ENCODE data around the gene ENG. TPM values are rescaled to one million over a fixed set of nuclear protein-coding genes. Genes with fewer than 3 reads are reported as not detected.

The ENG gene
- polyA plus RNA-seq, 1 of the 3 experiments (the other 2 are of a cell fraction), result 18.8 TPM

GRCh38 chr9:127863191-127863621, 8.7 kb upstream of the ENG start:
- no peaks in the 10 kb centered on the region for H3F3A ChIP-seq (replicated peaks; ENCODE audit: insufficient read depth)
- 90% methylated on average over 13 of the region's 13 CpGs for WGBS (ENCODE audit: low lambda C conversion rate)
- no peak overlapping the region for H3K4me3 ChIP-seq (ENCODE audit: low read depth in 2 of 2, low read length in 1 of 2)
- H3K9me2 ChIP-seq, result no peaks in the 10 kb centered on the region
- H3K4me2 ChIP-seq, result no peak overlapping the region
- no peaks in the 10 kb centered on the region for H3K36me3 ChIP-seq (replicated peaks in 1 of 2; ENCODE audit: control insufficient read depth in 1 of 2, insufficient read depth in 2 of 2, low read length in 1 of 2)
- no peaks in the 10 kb centered on the region for H4K20me1 ChIP-seq (ENCODE audit: insufficient read depth)
- peaks cover 0 to 10% of the 10 kb centered on the region in 2 experiments; a peak in 1 of 4 replicates for H3K4me1 ChIP-seq (ENCODE audit: control insufficient read depth in 1 of 2, insufficient read depth in 2 of 2, low read depth in 1 of 2, low read length in 1 of 2)
- H3K27me3 ChIP-seq (ENCODE audit: insufficient read depth), result no peaks in the 10 kb centered on the region
- no peak overlapping the region for H3K27ac ChIP-seq (ENCODE audit: low read depth in 2 of 2, low read length in 1 of 2)
- DNase-seq, result no peak
- ChIA-PET CTCF (interaction anchor here (0.7 to 2.0 kb wide), 6 partner anchors 8 to 128 kb away, joined by 3 to 7 read pairs (median 4); partner anchors contain the start of genes ENG and TOR2A), POLR2A (interaction anchor here (1.3 kb wide), 1 partner anchor 9 kb away, joined by 3 read pairs; no protein-coding TSS in a partner anchor)
- no peaks in the 10 kb centered on the region for H3K9me3 ChIP-seq
- H3K9ac ChIP-seq, result no peak overlapping the region
- no peaks in the 10 kb centered on the region for H3K79me2 ChIP-seq (ENCODE audit: insufficient read depth)
- no peak overlapping the region for H2AFZ ChIP-seq (ENCODE audit: low read depth)
- TF ChIP-seq SMC3 (IDR thresholded peaks at IDR 0.05; ENCODE audit: low read depth, low read length) (no peak), FOXJ3 (CRISPR knock-in tag; IDR thresholded peaks at IDR 0.05) (no peak), ELF1 (IDR thresholded peaks at IDR 0.05) (no peak), PBX3 (IDR thresholded peaks at IDR 0.05) (no peak), RXRA (IDR thresholded peaks at IDR 0.05; ENCODE audit: borderline replicate concordance, low read depth) (no peak), JUND (IDR thresholded peaks at IDR 0.05) (no peak), ZBTB33 (IDR thresholded peaks at IDR 0.05; ENCODE audit: borderline replicate concordance, low read depth) (no peak), USF1 (IDR thresholded peaks at IDR 0.05; ENCODE audit: borderline replicate concordance, low read depth) (no peak), RCOR1 (IDR thresholded peaks at IDR 0.05; ENCODE audit: low read length) (no peak)

- Histone ChIP-seq H3K9me3 (no peaks in the 10 kb centered on the region), H3K36me3 (replicated peaks in 1 of 2; ENCODE audit: control insufficient read depth in 1 of 2, insufficient read depth in 2 of 2, low read length in 1 of 2) (no peaks in the 10 kb centered on the region), H2AFZ (ENCODE audit: low read depth) (no peak overlapping the region), H3K9me2 (no peaks in the 10 kb centered on the region), H3K27me3 (ENCODE audit: insufficient read depth) (no peaks in the 10 kb centered on the region), H3K4me1 (ENCODE audit: control insufficient read depth in 1 of 2, insufficient read depth in 2 of 2, low read depth in 1 of 2, low read length in 1 of 2) (peaks cover 0 to 18% of the 10 kb centered on the region in 2 experiments; a peak in 1 of 4 replicates), H3F3A (replicated peaks; ENCODE audit: insufficient read depth) (no peaks in the 10 kb centered on the region), H3K27ac (ENCODE audit: low read depth in 2 of 2, low read length in 1 of 2) (no peak overlapping the region), H3K79me2 (ENCODE audit: insufficient read depth) (no peaks in the 10 kb centered on the region), H3K4me3 (ENCODE audit: low read depth in 2 of 2, low read length in 1 of 2) (no peak overlapping the region), H4K20me1 (ENCODE audit: insufficient read depth) (no peaks in the 10 kb centered on the region), H3K4me2 (no peak overlapping the region), H3K9ac (no peak overlapping the region)
- ChIA-PET POLR2A (interaction anchor here (1.3 kb wide), 1 partner anchor 9 kb away, joined by 3 read pairs; no protein-coding TSS in a partner anchor), CTCF (interaction anchor here (0.9 to 10.9 kb wide), 5 partner anchors 9 to 128 kb away, joined by 3 to 116 read pairs (median 5); partner anchors contain the start of gene TOR2A)
- DNase-seq, result no peak
- WGBS (ENCODE audit: low lambda C conversion rate), result 80% methylated on average over 25 of the region's 29 CpGs
- TF ChIP-seq USF1 (IDR thresholded peaks at IDR 0.05; ENCODE audit: borderline replicate concordance, low read depth), result no peak
- no peak for TF ChIP-seq RXRA (IDR thresholded peaks at IDR 0.05; ENCODE audit: borderline replicate concordance, low read depth)
- no peak for TF ChIP-seq NRF1 (IDR thresholded peaks at IDR 0.05; ENCODE audit: low read depth, low read length)
- no peak for TF ChIP-seq YY1 (IDR thresholded peaks at IDR 0.05; ENCODE audit: low read depth)
- TF ChIP-seq REST (IDR thresholded peaks at IDR 0.05; ENCODE audit: low read depth, low read length), result no peak
- no peak for TF ChIP-seq FOSL2 (IDR thresholded peaks at IDR 0.05; ENCODE audit: borderline replicate concordance, low read depth)
- TF ChIP-seq EZH2phosphoT487 (IDR thresholded peaks at IDR 0.05; ENCODE audit: borderline replicate concordance, low read depth), result no peak
Observed at GRCh38 chr9:127862075-127863011, 7.9 kb upstream of the ENG start.

Measured in SK-N-SH (cell line).